AG08396 (cell line): ENCODE data around the gene TRIM15.

Source experiments
- DNase-seq: peaks from one replicate; pipeline ENCODE4 v3.0.0; 2012; ENCODE audit warnings: low spot score, mixed read lengths

Gene TRIM15

GRCh38 chr6:30145818-30146217 is 17.5 kb upstream of the TRIM15 start:
- DNase-seq = no peak

GRCh38 chr6:30147096-30147495 is 16.2 kb upstream of the TRIM15 start:
- DNase-seq = no peak

- no peak for DNase-seq
These were observed 14.1 kb upstream of the TRIM15 start for GRCh38 chr6:30149234-30149633.

- DNase-seq = no peak
These were observed 13.3 kb upstream of the TRIM15 start for GRCh38 chr6:30149858-30150550.

- DNase-seq = peak; percentile 31
These were observed 12.5 kb upstream of the TRIM15 start for GRCh38 chr6:30150671-30151395.

GRCh38 chr6:30151580-30151979 is 11.8 kb upstream of the TRIM15 start:
- no peak for DNase-seq

- no peak for DNase-seq
These were observed 11.2 kb upstream of the TRIM15 start for GRCh38 chr6:30152016-30152673.

GRCh38 chr6:30152910-30153610 is 10.3 kb upstream of the TRIM15 start:
- DNase-seq = no peak

GRCh38 chr6:30154061-30154460 is 9.3 kb upstream of the TRIM15 start:
- DNase-seq = no peak

- DNase-seq = peak; percentile 81
These were observed 8.4 kb upstream of the TRIM15 start for GRCh38 chr6:30154709-30155519.

GRCh38 chr6:30155520-30156261 is 7.7 kb upstream of the TRIM15 start:
- DNase-seq = no peak

- DNase-seq = no peak
These were observed 7.1 kb upstream of the TRIM15 start for GRCh38 chr6:30156262-30156599.

- no peak for DNase-seq
These were observed 6.6 kb upstream of the TRIM15 start for GRCh38 chr6:30156774-30157173.

GRCh38 chr6:30157581-30157980 is 5.8 kb upstream of the TRIM15 start:
- no peak for DNase-seq

- DNase-seq = no peak
These were observed 5.3 kb upstream of the TRIM15 start for GRCh38 chr6:30157999-30158398.

GRCh38 chr6:30158475-30159040 is 4.8 kb upstream of the TRIM15 start:
- DNase-seq = no peak

- no peak for DNase-seq
These were observed 3.1 kb upstream of the TRIM15 start for GRCh38 chr6:30160008-30160784.

GRCh38 chr6:30160785-30161531 is 2.4 kb upstream of the TRIM15 start, which contains the start of gene TRIM10:
Gene TRIM10 (minus strand): TSS chr6:30161211. CDS start chr6:30160858, 353 bp downstream.
- DNase-seq = no peak
